GM20000 (cell line): ENCODE data around the gene PCGF1.

ENCODE experiments used
- DNase-seq: peaks from one replicate; pipeline ENCODE4 v3.0.0; 2012; ENCODE audit warnings: low spot score
- CTCF ChIP-seq: IDR thresholded peaks from 2 replicates; pipeline ENCODE4 v1.5.1; 2012; ENCODE audit warnings: mild to moderate bottlenecking, control low read depth; ENCODE audit errors: extremely low read depth, missing control alignments

PCGF1 gene

GRCh38 chr2:74458938-74459363 is 48.5 kb downstream of the PCGF1 start:
- no peak for DNase-seq
- TF ChIP-seq CTCF: no peak

GRCh38 chr2:74458132-74458937 is 49.2 kb downstream of the PCGF1 start, which contains the start of gene WBP1:
WBP1 (plus strand) TSS chr2:74458438; CDS start chr2:74458603, 165 bp downstream.
- peak; percentile 97 for DNase-seq
- no peak for TF ChIP-seq CTCF

GRCh38 chr2:74457549-74458131 is 49.9 kb downstream of the PCGF1 start:
- peak; percentile 81 for DNase-seq

GRCh38 chr2:74457129-74457548 is 50.4 kb downstream of the PCGF1 start:
- no peak for TF ChIP-seq CTCF
- no peak for DNase-seq

More at GRCh38 chr2:74457549-74458131, 49.9 kb downstream of the PCGF1 start:
- TF ChIP-seq CTCF: no peak
